NCI-H345 treated with DMSO at 0.1 percent for 48 hours (cell line): ENCODE results near the gene NBR1.
"Not testable (repeated sequence)": the region's sequence is repeated elsewhere in the genome, so short reads cannot be mapped to it uniquely, and the experiment has no call there.

ENCODE experiments used
- DNase-seq: peaks from one replicate; lab custom pipeline; 2025; ENCODE audit not compliant: unreplicated experiment; lab: John Stamatoyannopoulos, UW

The NBR1 gene

DNA sequence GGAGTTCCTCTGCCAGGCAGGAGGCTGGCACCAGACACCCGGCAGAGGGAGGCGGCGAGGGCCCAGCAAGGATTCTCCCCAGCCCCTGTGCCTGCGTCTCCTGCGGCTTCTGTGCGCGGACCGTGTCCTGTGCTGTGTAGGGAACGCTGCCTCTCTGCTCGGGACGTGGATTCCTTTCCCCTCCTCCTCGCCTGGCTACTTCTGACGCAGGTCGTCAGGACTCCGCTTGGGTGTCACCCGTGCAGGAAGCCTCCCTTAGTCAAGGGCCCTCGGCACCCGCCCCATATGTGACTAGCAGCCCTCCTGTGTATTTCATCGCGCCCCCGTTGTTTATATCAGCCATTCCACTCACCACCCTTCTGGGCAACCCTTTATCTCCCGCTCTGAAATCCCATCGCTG, 75.4 kb downstream of the NBR1 start:
- DNase-seq = not testable (repeated sequence)
